ENCODE results near the gene PFKFB3.
"Not testable (repeated sequence)": the region's sequence is repeated elsewhere in the genome, so short reads cannot be mapped to it uniquely, and the experiment has no call there.

The PFKFB3 gene

DNA sequence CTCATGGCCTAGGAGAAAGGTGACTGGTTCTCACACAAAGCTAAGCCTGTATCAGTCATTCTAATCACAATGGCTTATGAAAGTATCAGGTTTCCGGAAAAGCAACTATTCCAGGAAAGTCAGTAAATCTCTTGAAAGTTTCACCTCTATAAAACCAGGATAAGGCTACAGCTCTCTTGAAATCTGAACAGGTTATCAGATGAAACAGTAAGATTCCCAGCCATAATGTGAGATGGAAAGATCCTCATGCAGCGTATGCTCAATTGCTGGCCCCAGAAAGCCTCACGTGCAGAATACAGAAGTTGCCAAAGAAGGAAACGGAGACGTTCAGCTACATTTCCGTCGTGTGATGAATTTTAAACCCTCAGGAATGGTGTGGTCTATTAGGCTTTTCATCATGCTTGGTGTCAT lies 90.0 kb downstream of the PFKFB3 start:
- H2AFZ ChIP-seq (ENCODE audit: low read length, unreplicated experiment): no peak overlapping the region
- no peaks in the 10 kb centered on the region for H3K79me2 ChIP-seq (ENCODE audit: control insufficient read depth, insufficient read depth, low read length, unreplicated experiment)
- no peaks in the 10 kb centered on the region for H3K36me3 ChIP-seq (ENCODE audit: insufficient read depth, low read length)
- H3K4me3 ChIP-seq (ENCODE audit: low read depth, low read length): no peak overlapping the region
- no peaks in the 10 kb centered on the region for H3K27me3 ChIP-seq (ENCODE audit: insufficient read depth, low read length)
- H3K4me1 ChIP-seq (ENCODE audit: control insufficient read depth, insufficient read depth, low read length, unreplicated experiment): no peaks in the 10 kb centered on the region
- H3K27ac ChIP-seq (ENCODE audit: low read depth, low read length): no peak overlapping the region

DNA sequence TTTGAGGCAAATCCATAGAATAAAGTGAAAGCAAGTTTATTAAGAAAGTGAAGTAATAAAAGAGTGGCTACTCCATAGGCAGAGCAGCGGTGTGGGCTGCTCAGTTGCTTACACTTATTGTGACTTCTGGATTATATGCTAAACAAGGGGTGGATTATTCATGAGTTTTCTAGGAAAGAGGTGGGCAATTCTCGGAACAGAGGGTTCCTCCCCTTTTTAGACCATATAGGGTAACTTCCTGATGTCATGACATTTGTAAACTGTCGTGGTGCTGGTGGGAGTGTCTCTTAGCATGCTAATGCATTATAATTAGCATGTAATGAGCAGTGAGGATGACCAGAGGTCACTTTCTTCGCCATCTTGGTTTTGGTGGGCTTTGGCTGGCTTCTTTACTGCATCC lies 93.7 kb downstream of the PFKFB3 start:
- not testable (repeated sequence) for H3K27ac ChIP-seq (ENCODE audit: low read depth, low read length); H2AFZ ChIP-seq (ENCODE audit: low read length, unreplicated experiment); H3K4me1 ChIP-seq (ENCODE audit: control insufficient read depth, insufficient read depth, low read length, unreplicated experiment); H3K27me3 ChIP-seq (ENCODE audit: insufficient read depth, low read length); H3K4me3 ChIP-seq (ENCODE audit: low read depth, low read length); H3K79me2 ChIP-seq (ENCODE audit: control insufficient read depth, insufficient read depth, low read length, unreplicated experiment); H3K36me3 ChIP-seq (ENCODE audit: insufficient read depth, low read length)

DNA sequence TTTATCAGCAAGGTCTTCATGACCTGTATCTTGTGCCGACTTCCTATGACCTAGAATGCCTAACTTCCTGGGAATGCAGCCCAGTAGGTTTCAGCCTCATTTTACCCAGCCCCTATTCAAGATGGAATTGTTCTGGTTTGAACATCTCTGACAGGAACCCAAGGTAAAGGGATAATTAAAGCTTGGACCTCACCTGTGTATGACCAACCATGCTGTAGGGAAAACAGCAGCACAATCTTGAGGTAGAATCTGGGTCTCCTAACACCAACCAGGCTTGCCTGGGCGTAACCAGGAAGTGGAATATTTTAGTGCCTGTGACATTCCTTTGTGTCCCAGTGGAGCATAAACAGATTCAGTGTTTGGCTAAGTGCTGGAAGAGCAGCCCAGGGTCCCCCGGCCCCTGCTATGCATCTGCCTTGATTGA lies 94.1 kb downstream of the PFKFB3 start:
- Histone ChIP-seq H3K27ac (ENCODE audit: low read depth, low read length) (no peak overlapping the region), H3K36me3 (ENCODE audit: insufficient read depth, low read length) (no peaks in the 10 kb centered on the region), H2AFZ (ENCODE audit: low read length, unreplicated experiment) (no peak overlapping the region), H3K79me2 (ENCODE audit: control insufficient read depth, insufficient read depth, low read length, unreplicated experiment) (no peaks in the 10 kb centered on the region), H3K4me3 (ENCODE audit: low read depth, low read length) (no peak overlapping the region), H3K27me3 (ENCODE audit: insufficient read depth, low read length) (peaks cover 5% of the 10 kb centered on the region; the same call in 1 of the 2 replicates), H3K4me1 (ENCODE audit: control insufficient read depth, insufficient read depth, low read length, unreplicated experiment) (no peaks in the 10 kb centered on the region)

DNA sequence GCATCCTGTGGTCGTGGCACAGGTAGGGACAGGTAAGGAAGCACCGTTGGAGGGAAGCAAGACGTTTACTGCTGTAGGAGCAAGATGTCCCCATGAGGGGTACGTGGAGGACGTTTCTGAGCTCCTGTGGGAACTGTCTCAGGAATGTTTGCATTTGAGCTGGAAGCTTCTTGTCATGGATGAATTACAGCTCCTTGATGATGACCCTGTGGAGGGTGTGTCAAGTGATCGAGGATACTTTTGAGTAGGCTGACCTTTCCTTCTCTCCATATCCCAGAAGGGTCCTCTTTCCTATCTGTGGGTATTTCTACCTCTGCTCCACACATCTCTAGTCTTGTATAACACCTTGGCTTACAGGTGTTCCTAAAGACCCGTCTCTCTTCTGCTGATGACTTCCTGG lies 94.8 kb downstream of the PFKFB3 start:
- Histone ChIP-seq H3K27me3 (ENCODE audit: insufficient read depth, low read length) (peaks cover 5% of the 10 kb centered on the region; the same call in 1 of the 2 replicates), H3K4me1 (ENCODE audit: control insufficient read depth, insufficient read depth, low read length, unreplicated experiment) (no peaks in the 10 kb centered on the region), H3K36me3 (ENCODE audit: insufficient read depth, low read length) (no peaks in the 10 kb centered on the region), H3K79me2 (ENCODE audit: control insufficient read depth, insufficient read depth, low read length, unreplicated experiment) (no peaks in the 10 kb centered on the region), H2AFZ (ENCODE audit: low read length, unreplicated experiment) (no peak overlapping the region), H3K27ac (ENCODE audit: low read depth, low read length) (no peak overlapping the region), H3K4me3 (ENCODE audit: low read depth, low read length) (no peak overlapping the region)

DNA sequence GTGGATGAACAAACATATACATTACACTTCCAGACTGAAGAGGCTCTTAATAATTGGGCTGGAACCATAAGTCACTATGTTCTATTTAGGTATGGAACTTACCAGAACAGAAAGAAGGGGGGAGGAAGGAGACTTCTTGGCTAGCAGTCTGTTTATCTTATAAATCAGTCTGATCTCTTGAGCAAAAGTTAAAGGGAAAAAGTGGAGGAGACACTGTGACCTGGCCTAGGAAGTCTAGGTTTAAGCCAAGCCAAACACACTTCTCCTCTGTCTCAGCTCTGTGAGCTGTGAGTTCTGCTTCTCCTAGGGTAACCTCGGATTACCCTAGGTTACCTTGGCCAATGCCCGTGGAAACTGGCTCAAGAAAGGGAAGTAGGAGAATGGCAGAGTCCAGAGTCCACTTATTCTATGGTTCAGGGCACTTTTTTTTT lies 95.2 kb downstream of the PFKFB3 start:
- Histone ChIP-seq H3K36me3 (ENCODE audit: insufficient read depth, low read length) (no peaks in the 10 kb centered on the region), H3K4me1 (ENCODE audit: control insufficient read depth, insufficient read depth, low read length, unreplicated experiment) (no peaks in the 10 kb centered on the region), H3K27ac (ENCODE audit: low read depth, low read length) (no peak overlapping the region), H3K4me3 (ENCODE audit: low read depth, low read length) (no peak overlapping the region), H3K79me2 (ENCODE audit: control insufficient read depth, insufficient read depth, low read length, unreplicated experiment) (no peaks in the 10 kb centered on the region), H3K27me3 (ENCODE audit: insufficient read depth, low read length) (peaks cover 5% of the 10 kb centered on the region; the same call in 1 of the 2 replicates), H2AFZ (ENCODE audit: low read length, unreplicated experiment) (no peak overlapping the region)

DNA sequence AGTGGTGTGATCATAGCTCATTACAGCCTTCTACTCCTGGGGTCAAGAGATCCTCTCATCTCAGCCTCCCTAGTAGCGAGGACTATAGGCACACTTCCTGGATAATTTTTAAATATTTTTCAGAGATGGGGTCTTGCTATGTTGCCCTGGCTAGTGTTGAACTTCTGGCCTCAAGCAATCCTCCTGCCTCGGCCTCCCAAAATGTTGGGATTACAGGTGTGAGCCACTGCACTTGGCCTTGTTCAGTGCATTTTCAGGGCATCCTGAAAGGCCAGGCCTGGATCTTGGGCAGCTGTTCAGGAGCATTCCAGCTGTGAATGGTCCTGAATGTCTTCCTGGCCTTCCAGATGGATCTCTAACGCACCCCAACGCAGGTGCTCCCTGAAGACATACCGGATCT lies 95.7 kb downstream of the PFKFB3 start:
- Histone ChIP-seq H3K27me3 (ENCODE audit: insufficient read depth, low read length) (peaks cover 5% of the 10 kb centered on the region; the same call in 1 of the 2 replicates), H3K4me3 (ENCODE audit: low read depth, low read length) (no peak overlapping the region), H3K4me1 (ENCODE audit: control insufficient read depth, insufficient read depth, low read length, unreplicated experiment) (no peaks in the 10 kb centered on the region), H2AFZ (ENCODE audit: low read length, unreplicated experiment) (no peak overlapping the region), H3K79me2 (ENCODE audit: control insufficient read depth, insufficient read depth, low read length, unreplicated experiment) (no peaks in the 10 kb centered on the region), H3K27ac (ENCODE audit: low read depth, low read length) (no peak overlapping the region), H3K36me3 (ENCODE audit: insufficient read depth, low read length) (no peaks in the 10 kb centered on the region)

DNA sequence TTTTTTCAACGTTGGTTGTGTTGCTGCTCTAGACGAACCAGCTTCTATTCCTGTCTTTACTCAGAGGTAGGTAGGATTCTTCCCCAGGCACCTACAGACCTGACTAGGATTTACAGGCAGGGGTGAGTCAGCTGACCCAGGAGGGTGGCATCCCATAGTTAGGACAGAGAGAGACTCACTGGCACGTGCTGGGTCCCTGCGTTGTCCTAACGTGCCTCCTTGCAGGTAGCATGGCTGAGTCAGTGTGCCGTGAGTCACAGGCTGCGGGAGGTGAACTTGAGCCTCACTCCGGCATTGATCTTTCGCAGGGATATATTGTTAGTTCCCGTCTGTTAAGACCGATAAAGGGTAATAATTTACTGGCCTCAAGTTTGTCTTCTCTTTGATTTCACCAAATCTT lies 96.5 kb downstream of the PFKFB3 start:
- Histone ChIP-seq H3K4me1 (ENCODE audit: control insufficient read depth, insufficient read depth, low read length, unreplicated experiment) (no peaks in the 10 kb centered on the region), H3K27ac (ENCODE audit: low read depth, low read length) (no peak overlapping the region), H2AFZ (ENCODE audit: low read length, unreplicated experiment) (no peak overlapping the region)

DNA sequence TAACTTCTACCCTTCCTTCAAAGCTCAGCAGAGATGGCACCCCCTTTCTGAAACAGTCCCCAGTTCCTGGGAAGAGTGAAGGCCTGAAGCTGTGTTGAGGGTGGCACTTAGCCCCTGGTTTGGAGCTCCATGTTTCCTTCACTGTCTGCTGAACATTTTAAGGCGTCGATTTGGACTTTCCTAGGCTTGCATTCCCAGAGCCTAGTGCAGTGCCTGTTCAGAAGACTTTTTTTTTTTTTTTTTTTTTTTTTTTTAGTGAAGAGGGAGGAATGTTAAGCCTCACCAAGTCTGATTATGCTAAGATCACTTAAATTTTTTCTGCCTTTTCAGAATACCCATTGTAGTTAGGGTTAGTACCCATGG lies 97.0 kb downstream of the PFKFB3 start:
- no peak overlapping the region for H3K4me3 ChIP-seq (ENCODE audit: low read depth, low read length)
- H3K27me3 ChIP-seq (ENCODE audit: insufficient read depth, low read length): peaks cover 5% of the 10 kb centered on the region; the same call in 1 of the 2 replicates
- H3K36me3 ChIP-seq (ENCODE audit: insufficient read depth, low read length): no peaks in the 10 kb centered on the region
- H3K79me2 ChIP-seq (ENCODE audit: control insufficient read depth, insufficient read depth, low read length, unreplicated experiment): no peaks in the 10 kb centered on the region
- no peak overlapping the region for H2AFZ ChIP-seq (ENCODE audit: low read length, unreplicated experiment)
- no peak overlapping the region for H3K27ac ChIP-seq (ENCODE audit: low read depth, low read length)
- no peaks in the 10 kb centered on the region for H3K4me1 ChIP-seq (ENCODE audit: control insufficient read depth, insufficient read depth, low read length, unreplicated experiment)

More for the DNA sequence above, 96.5 kb downstream of the PFKFB3 start:
- Histone ChIP-seq H3K27me3 (ENCODE audit: insufficient read depth, low read length) (peaks cover 5% of the 10 kb centered on the region; the same call in 1 of the 2 replicates), H3K79me2 (ENCODE audit: control insufficient read depth, insufficient read depth, low read length, unreplicated experiment) (no peaks in the 10 kb centered on the region), H3K4me3 (ENCODE audit: low read depth, low read length) (no peak overlapping the region), H3K36me3 (ENCODE audit: insufficient read depth, low read length) (no peaks in the 10 kb centered on the region)

DNA sequence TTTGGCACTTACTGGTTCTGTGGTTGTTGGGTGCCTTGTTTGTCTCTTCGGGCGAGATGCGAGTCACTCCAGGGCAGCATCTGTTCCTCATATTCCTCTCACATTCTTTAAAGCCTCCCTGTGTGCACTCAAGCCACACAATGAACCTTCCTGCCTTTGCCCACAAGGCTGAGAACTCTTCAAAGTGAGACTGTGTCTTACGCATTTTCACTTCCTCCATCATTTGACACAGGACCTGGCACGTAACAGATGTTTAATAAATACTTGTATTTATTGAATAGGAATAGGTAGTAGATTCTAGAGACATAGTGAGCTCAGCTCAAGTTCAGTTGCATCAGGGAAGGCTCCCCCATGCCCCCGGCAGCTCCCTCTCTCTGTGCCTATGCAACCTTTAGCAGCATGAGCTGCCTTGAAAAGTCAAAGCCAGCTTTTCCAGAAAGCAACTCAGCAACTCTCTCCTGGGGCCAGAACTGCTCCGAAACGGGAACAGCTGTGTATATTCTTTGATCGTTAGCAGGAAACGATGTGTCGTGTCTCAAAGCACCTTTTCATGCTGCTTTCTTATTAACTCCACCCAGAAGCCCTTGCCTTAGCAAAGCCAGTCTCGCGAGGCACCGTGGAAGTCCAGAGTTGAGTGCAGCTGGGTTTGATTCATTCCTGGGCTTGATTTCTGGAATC lies 97.5 kb downstream of the PFKFB3 start:
- H2AFZ ChIP-seq (ENCODE audit: low read length, unreplicated experiment): no peak overlapping the region
- peaks cover 5% of the 10 kb centered on the region; the same call in 1 of the 2 replicates for H3K27me3 ChIP-seq (ENCODE audit: insufficient read depth, low read length)
- H3K36me3 ChIP-seq (ENCODE audit: insufficient read depth, low read length): no peaks in the 10 kb centered on the region
- no peak overlapping the region for H3K27ac ChIP-seq (ENCODE audit: low read depth, low read length)
- H3K4me3 ChIP-seq (ENCODE audit: low read depth, low read length): no peak overlapping the region
- no peaks in the 10 kb centered on the region for H3K79me2 ChIP-seq (ENCODE audit: control insufficient read depth, insufficient read depth, low read length, unreplicated experiment)
- no peaks in the 10 kb centered on the region for H3K4me1 ChIP-seq (ENCODE audit: control insufficient read depth, insufficient read depth, low read length, unreplicated experiment)

DNA sequence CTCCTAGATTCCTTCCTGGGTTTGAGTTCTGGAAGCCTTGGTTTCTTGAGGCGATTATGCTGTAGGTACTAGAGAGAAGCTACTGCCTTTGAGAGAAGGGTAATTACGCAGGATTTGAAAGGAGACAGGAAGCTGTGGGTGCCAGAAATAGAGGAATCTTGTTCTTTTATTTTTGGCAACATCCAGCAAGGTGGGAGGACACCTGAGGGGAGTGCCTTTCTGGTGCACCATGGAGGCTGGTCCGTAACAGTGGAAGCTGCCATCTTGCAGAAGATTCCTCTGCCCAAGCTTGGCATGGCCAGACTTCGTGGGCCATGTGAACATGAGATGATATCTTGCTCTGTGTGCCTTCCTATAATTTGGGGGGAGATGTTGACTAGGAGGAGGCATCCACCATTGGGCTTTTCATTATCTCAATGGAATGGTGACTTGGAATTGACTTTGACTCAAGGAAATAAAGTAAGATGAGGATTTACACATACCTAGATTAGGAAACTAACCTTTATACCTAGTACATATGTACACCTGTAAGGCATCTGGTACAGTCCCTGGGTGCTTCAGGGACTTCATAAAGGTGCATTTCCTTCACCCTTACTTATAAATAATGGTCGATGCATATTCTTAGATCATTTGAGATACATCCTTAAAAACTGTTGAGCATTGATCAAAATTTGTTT lies 98.2 kb downstream of the PFKFB3 start:
- Histone ChIP-seq H3K4me3 (ENCODE audit: low read depth, low read length) (no peak overlapping the region), H2AFZ (ENCODE audit: low read length, unreplicated experiment) (no peak overlapping the region), H3K4me1 (ENCODE audit: control insufficient read depth, insufficient read depth, low read length, unreplicated experiment) (no peaks in the 10 kb centered on the region), H3K27me3 (ENCODE audit: insufficient read depth, low read length) (peaks cover 5% of the 10 kb centered on the region; the same call in 1 of the 2 replicates), H3K27ac (ENCODE audit: low read depth, low read length) (no peak overlapping the region), H3K36me3 (ENCODE audit: insufficient read depth, low read length) (no peaks in the 10 kb centered on the region), H3K79me2 (ENCODE audit: control insufficient read depth, insufficient read depth, low read length, unreplicated experiment) (no peaks in the 10 kb centered on the region)
